Brain microvascular endothelial cell (primary cell): ENCODE measurements around the gene ABLIM2.
A peak's percentile ranks its signal among the peaks of the same experiment; 100 is the strongest.

Experiments used
- DNase-seq: peaks from one replicate; pipeline ENCODE4 v3.0.0-alpha.2; 2020
- H3K27ac ChIP-seq: fragments of 250-450 bp; sonication (Bioruptor Pico); 2 replicates; pipeline ENCODE4 v1.5.1; 2020; ENCODE audit warnings: mild to moderate bottlenecking, moderate library complexity
- H3K27me3 ChIP-seq: fragments of 250-450 bp; sonication (Bioruptor Pico); replicated peaks from 2 replicates; pipeline ENCODE4 v1.5.1; 2020; ENCODE audit warnings: mild to moderate bottlenecking
- H3K36me3 ChIP-seq: fragments of 250-450 bp; sonication (Bioruptor Pico); replicated peaks from 2 replicates; pipeline ENCODE4 v1.5.1; 2020; ENCODE audit warnings: mild to moderate bottlenecking
- H3K4me3 ChIP-seq: 2 replicates; pipeline ENCODE4 v1.5.1; 2011; ENCODE audit warnings: low read depth, mild to moderate bottlenecking, control low read depth, low read length, moderate library complexity
- CTCF ChIP-seq: IDR thresholded peaks from 2 replicates; pipeline ENCODE4 v1.5.1; 2011; ENCODE audit warnings: low read depth, mild to moderate bottlenecking, moderate library complexity, low read length, control low read depth, inconsistent platforms; ENCODE audit errors: missing control alignments
- in situ Hi-C: cut with HindIII; loops from 2 replicates; pipeline ENCODE4 v1.10.0; 2017; ENCODE audit warnings: low sequenced_read_pairs, low pct_ligation_motif_present

Gene ABLIM2

GRCh38 chr4:8118035-8118434 is 40.6 kb downstream of the ABLIM2 start:
- no peak for TF ChIP-seq CTCF
- no peak overlapping the region for H3K4me3 ChIP-seq
- DNase-seq = no peak
- in situ Hi-C loops = no loop called here
- no peaks in the 10 kb centered on the region for H3K36me3 ChIP-seq
- no peak overlapping the region for H3K27ac ChIP-seq
- H3K27me3 ChIP-seq = no peaks in the 10 kb centered on the region

- DNase-seq = peak; percentile 37
- TF ChIP-seq CTCF = no peak
- in situ Hi-C loops = no loop called here
- Histone ChIP-seq H3K36me3 (no peaks in the 10 kb centered on the region), H3K27ac (no peak overlapping the region), H3K27me3 (no peaks in the 10 kb centered on the region), H3K4me3 (no peak overlapping the region)
Observed at GRCh38 chr4:8117278-8117682, 41.3 kb downstream of the ABLIM2 start.

- in situ Hi-C loops = no loop called here
- no peak for DNase-seq
Observed at GRCh38 chr4:8115916-8116315, 42.7 kb downstream of the ABLIM2 start.

GRCh38 chr4:8115203-8115520 is 43.5 kb downstream of the ABLIM2 start:
- DNase-seq = no peak
- no peak for TF ChIP-seq CTCF
- H3K27ac ChIP-seq = no peak overlapping the region
- in situ Hi-C loops = no loop called here
- H3K4me3 ChIP-seq = no peak overlapping the region
- no peaks in the 10 kb centered on the region for H3K36me3 ChIP-seq
- no peaks in the 10 kb centered on the region for H3K27me3 ChIP-seq

More at GRCh38 chr4:8115916-8116315, 42.7 kb downstream of the ABLIM2 start:
- TF ChIP-seq CTCF = no peak
- no peak overlapping the region for H3K27ac ChIP-seq
- no peaks in the 10 kb centered on the region for H3K27me3 ChIP-seq
- H3K4me3 ChIP-seq = no peak overlapping the region
- no peaks in the 10 kb centered on the region for H3K36me3 ChIP-seq

GRCh38 chr4:8114456-8115202 is 44.0 kb downstream of the ABLIM2 start:
- no peak for TF ChIP-seq CTCF

More at GRCh38 chr4:8114456-8115202, 44.0 kb downstream of the ABLIM2 start:
- no peak for DNase-seq
- H3K27ac ChIP-seq = no peak overlapping the region
- in situ Hi-C loops = no loop called here
- no peaks in the 10 kb centered on the region for H3K27me3 ChIP-seq
- no peaks in the 10 kb centered on the region for H3K36me3 ChIP-seq
- no peak overlapping the region for H3K4me3 ChIP-seq
